GM19240 (cell line): ENCODE data around the gene BFSP2.

Source experiments
- DNase-seq: peaks from one replicate; pipeline ENCODE4 v3.0.0; 2011; ENCODE audit warnings: low spot score; ENCODE audit not compliant: insufficient read length

The BFSP2 gene

GRCh38 chr3:133400006-133400515, at the start of gene BFSP2:
Gene BFSP2 (plus strand): TSS chr3:133400056. CDS start chr3:133400084, 28 bp downstream.
- DNase-seq = no peak

GRCh38 chr3:133354721-133355120, 45.1 kb upstream of the BFSP2 start:
- no peak for DNase-seq

GRCh38 chr3:133360476-133360875, 39.4 kb upstream of the BFSP2 start:
- DNase-seq = no peak

- DNase-seq = no peak
Observed at GRCh38 chr3:133361011-133361410, 38.8 kb upstream of the BFSP2 start.

- DNase-seq = no peak
Observed at GRCh38 chr3:133361435-133361834, 38.4 kb upstream of the BFSP2 start.

GRCh38 chr3:133362539-133362938, 37.3 kb upstream of the BFSP2 start:
- DNase-seq = no peak

GRCh38 chr3:133364704-133365103, 35.2 kb upstream of the BFSP2 start:
- no peak for DNase-seq

GRCh38 chr3:133366921-133367320, 32.9 kb upstream of the BFSP2 start:
- DNase-seq = no peak

GRCh38 chr3:133367403-133367802, 32.5 kb upstream of the BFSP2 start:
- DNase-seq = no peak

- DNase-seq = no peak
Observed at GRCh38 chr3:133367956-133368355, 31.9 kb upstream of the BFSP2 start.

GRCh38 chr3:133368371-133369067, 31.3 kb upstream of the BFSP2 start:
- DNase-seq = no peak

GRCh38 chr3:133369068-133369440, 30.8 kb upstream of the BFSP2 start:
- no peak for DNase-seq

GRCh38 chr3:133371181-133371580, 28.7 kb upstream of the BFSP2 start:
- no peak for DNase-seq

GRCh38 chr3:133371676-133372075, 28.2 kb upstream of the BFSP2 start:
- no peak for DNase-seq

GRCh38 chr3:133374708-133375402, 25.0 kb upstream of the BFSP2 start:
- no peak for DNase-seq

- DNase-seq = no peak
Observed at GRCh38 chr3:133375403-133375745, 24.5 kb upstream of the BFSP2 start.

GRCh38 chr3:133376810-133377209, 23.0 kb upstream of the BFSP2 start:
- DNase-seq = no peak

GRCh38 chr3:133377396-133377795, 22.5 kb upstream of the BFSP2 start:
- no peak for DNase-seq

- DNase-seq = no peak
Observed at GRCh38 chr3:133379926-133380325, 19.9 kb upstream of the BFSP2 start.

- no peak for DNase-seq
Observed at GRCh38 chr3:133380481-133381225, 19.2 kb upstream of the BFSP2 start.

GRCh38 chr3:133381346-133382109, 18.3 kb upstream of the BFSP2 start:
- DNase-seq = no peak

GRCh38 chr3:133383175-133383574, 16.7 kb upstream of the BFSP2 start:
- no peak for DNase-seq
